Measurements from ENCODE around the gene CASP14. TPM values are rescaled to one million over a fixed set of nuclear protein-coding genes. Genes with fewer than 3 reads are reported as not detected.
"Not testable (repeated sequence)": the region's sequence is repeated elsewhere in the genome, so short reads cannot be mapped to it uniquely, and the experiment has no call there.

Gene CASP14
- total and polyA plus RNA-seq, 2 donors = not detected

DNA sequence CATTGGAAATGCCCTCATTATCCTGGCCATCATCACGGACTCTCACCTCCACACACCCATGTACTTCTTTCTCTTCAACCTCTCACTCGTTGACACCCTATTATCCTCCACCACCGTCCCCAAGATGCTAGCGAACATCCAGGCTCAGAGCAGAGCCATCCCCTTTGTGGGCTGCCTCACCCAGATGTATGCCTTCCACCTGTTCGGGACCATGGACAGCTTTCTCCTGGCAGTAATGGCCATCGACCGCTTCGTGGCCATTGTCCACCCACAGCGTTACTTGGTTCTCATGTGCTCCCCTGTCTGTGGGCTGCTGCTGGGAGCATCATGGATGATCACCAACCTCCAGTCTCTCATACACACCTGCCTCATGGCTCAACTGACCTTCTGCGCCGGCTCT, 37.9 kb downstream of the CASP14 start:
- 81% methylated on average over 11 of the region's 11 CpGs for WGBS
- H3K36me3 ChIP-seq (ENCODE audit: insufficient read depth) = no peaks in the 10 kb centered on the region
- no peak overlapping the region for H3K4me3 ChIP-seq (ENCODE audit: low read depth, low read length)
- no peaks in the 10 kb centered on the region for H3K4me1 ChIP-seq (ENCODE audit: insufficient read depth)
- DNase-seq (ENCODE audit: extremely low spot score) = no peak
- no peak overlapping the region for H3K27ac ChIP-seq (ENCODE audit: low read depth)

DNA sequence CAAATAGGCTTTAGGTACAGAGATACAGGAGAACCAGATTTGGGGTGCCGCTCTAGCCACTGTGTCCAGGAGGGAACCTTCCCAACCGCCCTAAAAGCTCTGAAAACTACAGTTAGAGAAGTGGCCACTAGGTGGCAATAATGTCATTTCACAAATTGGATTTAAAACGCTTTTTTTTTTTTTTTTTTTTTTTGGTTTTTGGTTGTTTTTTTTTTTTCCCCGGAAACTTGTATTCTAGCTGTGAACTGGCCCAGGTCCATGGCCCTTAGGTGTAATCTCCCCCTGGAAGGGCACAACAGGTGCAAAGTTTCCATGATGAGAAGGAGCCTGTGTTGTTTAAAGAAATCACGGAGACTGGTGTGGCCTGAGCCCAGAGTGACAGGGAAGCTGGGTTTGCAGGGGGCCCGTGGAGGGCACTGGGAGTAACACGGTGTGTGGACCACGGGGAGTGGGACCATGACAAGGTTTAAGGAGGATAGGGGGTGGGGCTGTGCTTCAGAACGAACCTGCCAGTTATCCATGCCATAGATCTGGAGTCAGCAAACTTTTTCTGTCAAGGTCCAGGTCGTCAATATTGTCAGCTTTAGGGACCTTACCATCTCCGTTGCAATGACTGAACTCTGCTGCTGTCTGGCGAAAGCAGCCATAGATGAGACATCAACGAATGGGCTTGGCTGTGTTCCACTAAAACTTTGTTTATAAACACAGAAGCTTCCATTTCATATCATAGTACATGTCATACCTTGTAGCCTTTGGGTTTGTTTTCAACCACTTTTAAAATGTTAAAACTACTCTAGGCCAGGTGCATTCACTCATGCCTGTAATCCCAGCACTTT, 42.9 kb downstream of the CASP14 start:
- H3K4me3 ChIP-seq (ENCODE audit: low read depth, low read length) = no peak overlapping the region
- H3K27ac ChIP-seq (ENCODE audit: low read depth) = no peak overlapping the region
- DNase-seq (ENCODE audit: extremely low spot score) = no peak
- H3K36me3 ChIP-seq (ENCODE audit: insufficient read depth) = no peaks in the 10 kb centered on the region
- WGBS = 10% methylated on average over 13 of the region's 13 CpGs
- no peaks in the 10 kb centered on the region for H3K4me1 ChIP-seq (ENCODE audit: insufficient read depth)

DNA sequence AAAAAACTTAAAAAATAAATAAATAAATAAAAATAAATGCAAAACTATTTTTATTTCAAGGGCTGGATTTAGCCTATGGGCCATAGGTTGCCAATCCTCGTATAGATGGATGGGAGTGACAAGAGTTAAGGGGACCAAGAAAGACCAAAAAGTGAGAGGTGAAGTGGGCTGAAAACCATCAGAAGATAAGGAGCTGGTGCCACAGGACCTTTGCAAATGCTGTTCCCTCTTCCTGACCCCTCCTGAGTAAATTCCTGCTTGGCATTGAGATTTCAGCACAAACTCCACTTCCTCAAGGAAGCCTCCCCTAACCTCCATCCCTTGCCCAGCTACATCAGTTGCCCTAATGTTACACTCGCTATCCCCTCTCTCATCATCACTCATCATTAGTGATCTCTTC, 43.7 kb downstream of the CASP14 start:
- Histone ChIP-seq H3K4me3 (ENCODE audit: low read depth, low read length) (no peak overlapping the region), H3K36me3 (ENCODE audit: insufficient read depth) (no peaks in the 10 kb centered on the region), H3K27ac (ENCODE audit: low read depth) (no peak overlapping the region), H3K4me1 (ENCODE audit: insufficient read depth) (no peaks in the 10 kb centered on the region)
- 76% methylated on average over 2 of the region's 2 CpGs for WGBS
- no peak for DNase-seq (ENCODE audit: extremely low spot score)

DNA sequence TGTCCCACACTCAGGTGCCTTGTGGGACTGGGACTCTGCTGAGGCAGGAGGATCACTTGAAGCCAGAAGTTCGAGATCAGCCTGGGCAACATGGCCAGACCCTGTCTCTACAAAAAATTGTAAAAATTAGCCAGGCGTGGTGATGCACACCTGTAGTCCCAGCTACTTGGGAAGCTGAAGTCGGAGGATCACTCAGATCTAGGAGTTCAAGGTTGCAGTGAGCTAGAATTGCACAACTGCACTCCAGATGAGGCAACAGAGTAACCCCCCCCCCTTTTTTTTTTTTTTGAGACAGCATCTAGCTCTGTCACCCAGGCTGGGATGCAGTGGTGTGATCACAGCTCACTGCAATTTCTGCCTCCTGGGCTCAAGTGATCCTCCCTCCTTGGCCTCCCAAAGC, 46.9 kb downstream of the CASP14 start:
- 66% methylated on average over 3 of the region's 3 CpGs for WGBS
- Histone ChIP-seq H3K4me1 (ENCODE audit: insufficient read depth) (no peaks in the 10 kb centered on the region), H3K27ac (ENCODE audit: low read depth) (no peak overlapping the region), H3K4me3 (ENCODE audit: low read depth, low read length) (no peak overlapping the region), H3K36me3 (ENCODE audit: insufficient read depth) (no peaks in the 10 kb centered on the region)
- no peak for DNase-seq (ENCODE audit: extremely low spot score)

DNA sequence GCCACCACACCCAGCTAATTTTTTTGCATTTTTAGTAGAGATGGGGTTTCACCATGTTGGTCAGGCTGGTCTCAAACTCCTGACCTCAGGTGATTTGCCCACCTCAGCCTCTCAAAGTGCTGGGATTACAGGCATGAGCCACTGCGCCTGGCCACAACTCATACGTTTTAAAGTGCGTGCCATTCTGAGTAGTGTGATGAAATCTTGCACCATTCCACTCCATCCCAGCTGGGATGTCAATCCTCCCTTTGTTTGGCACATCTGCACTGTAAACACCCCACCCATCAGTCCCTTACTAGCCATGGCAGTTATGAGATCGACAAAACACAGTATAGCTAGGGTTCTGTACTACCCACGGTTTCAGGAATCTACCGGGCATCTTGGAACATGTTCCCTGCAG, 48.7 kb downstream of the CASP14 start:
- not testable (repeated sequence) for H3K27ac ChIP-seq (ENCODE audit: low read depth)
- 85% methylated on average over 6 of the region's 6 CpGs for WGBS

DNA sequence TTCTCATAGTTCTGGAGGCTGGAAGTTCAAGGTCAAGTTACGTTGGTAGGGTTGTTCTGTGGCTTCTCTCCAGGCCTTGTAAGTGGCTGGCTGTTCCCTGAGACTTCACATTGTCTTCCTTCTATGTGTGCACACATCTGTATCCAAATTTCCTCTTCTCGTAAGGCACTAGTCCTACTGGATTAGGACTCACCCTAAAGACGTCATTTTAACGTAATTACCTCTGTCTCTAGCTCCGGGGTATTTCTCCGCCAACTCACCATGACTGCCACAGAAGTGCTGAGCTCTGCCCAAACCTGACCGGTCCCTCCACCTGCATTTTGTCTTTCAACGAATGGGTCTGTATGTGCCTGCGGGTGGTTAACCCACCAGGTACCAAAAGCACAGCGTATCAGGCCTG, 49.2 kb downstream of the CASP14 start:
- DNase-seq (ENCODE audit: extremely low spot score) = no peak
- no peaks in the 10 kb centered on the region for H3K36me3 ChIP-seq (ENCODE audit: insufficient read depth)
- H3K4me1 ChIP-seq (ENCODE audit: insufficient read depth) = no peaks in the 10 kb centered on the region
- H3K4me3 ChIP-seq (ENCODE audit: low read depth, low read length) = no peak overlapping the region
- H3K27ac ChIP-seq (ENCODE audit: low read depth) = no peak overlapping the region
- 77% methylated on average over 10 of the region's 10 CpGs for WGBS

More for the DNA sequence above, 48.7 kb downstream of the CASP14 start:
- not testable (repeated sequence) for H3K4me1 ChIP-seq (ENCODE audit: insufficient read depth); H3K36me3 ChIP-seq (ENCODE audit: insufficient read depth); DNase-seq (ENCODE audit: extremely low spot score); H3K4me3 ChIP-seq (ENCODE audit: low read depth, low read length)

DNA sequence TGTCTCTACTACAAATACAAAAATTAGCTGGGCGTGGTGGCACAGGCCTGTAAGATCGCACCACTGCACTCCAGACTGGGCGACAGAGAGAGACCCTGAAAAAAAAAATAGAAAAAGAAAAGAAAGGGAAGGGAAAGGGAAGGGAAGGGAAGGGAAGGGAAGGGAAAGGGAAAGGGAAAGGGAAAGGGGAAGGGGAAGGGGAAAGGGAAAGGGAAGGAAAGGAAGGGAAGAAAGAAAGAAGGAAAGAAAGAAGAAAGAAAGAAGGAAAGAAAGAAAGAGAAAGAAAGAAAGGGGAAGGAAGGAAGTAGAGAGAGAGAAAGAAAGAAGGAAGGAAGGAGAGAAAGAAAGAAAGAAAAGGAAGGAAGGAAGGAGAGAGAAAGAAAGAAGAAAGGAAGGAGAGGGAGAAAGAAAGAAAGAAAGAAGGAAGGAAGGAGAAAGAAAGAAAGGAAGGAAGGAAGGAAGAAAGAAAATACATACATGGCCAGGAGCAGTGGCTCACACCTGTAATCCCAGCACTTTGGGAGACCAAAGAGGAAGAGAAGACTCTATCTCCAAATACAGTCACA, 49.8 kb downstream of the CASP14 start:
- H3K27ac ChIP-seq (ENCODE audit: low read depth) = no peak overlapping the region
- H3K36me3 ChIP-seq (ENCODE audit: insufficient read depth) = no peaks in the 10 kb centered on the region
- no peak overlapping the region for H3K4me3 ChIP-seq (ENCODE audit: low read depth, low read length)
- DNase-seq (ENCODE audit: extremely low spot score) = no peak
- no peaks in the 10 kb centered on the region for H3K4me1 ChIP-seq (ENCODE audit: insufficient read depth)
- WGBS = 88% methylated on average over 3 of the region's 3 CpGs

DNA sequence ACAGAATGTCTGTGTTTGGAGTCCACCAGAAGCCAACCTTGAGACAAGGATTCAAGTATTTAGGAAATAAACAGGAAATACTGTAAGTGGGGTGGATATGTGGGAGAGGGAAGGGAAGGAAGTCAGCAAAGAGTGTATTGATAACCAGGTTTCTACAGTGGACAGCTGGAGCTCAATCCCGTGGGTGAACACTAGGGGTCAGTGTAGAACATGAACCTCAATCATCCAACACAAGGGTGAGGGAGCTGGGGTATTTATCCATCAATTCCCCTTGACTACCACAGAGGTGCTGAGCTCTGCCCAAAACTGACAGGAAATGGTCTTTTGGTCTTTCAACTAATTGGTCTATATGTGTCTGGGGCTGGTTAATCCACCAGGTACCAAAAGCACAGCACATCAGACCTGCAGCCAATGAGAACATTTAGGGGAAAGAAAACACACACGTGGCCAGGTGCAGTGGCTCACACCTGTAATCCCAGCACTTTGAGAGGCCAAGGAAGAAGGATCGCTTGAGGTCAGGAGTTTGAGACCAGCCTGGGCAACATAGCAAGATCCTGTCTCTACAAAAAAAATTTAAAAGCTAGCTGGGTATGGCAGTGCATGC, 52.3 kb downstream of the CASP14 start:
- 69% methylated on average over 3 of the region's 3 CpGs for WGBS
- no peaks in the 10 kb centered on the region for H3K4me1 ChIP-seq (ENCODE audit: insufficient read depth)
- H3K36me3 ChIP-seq (ENCODE audit: insufficient read depth) = no peaks in the 10 kb centered on the region
- H3K4me3 ChIP-seq (ENCODE audit: low read depth, low read length) = no peak overlapping the region
- DNase-seq (ENCODE audit: extremely low spot score) = no peak
- H3K27ac ChIP-seq (ENCODE audit: low read depth) = no peak overlapping the region

DNA sequence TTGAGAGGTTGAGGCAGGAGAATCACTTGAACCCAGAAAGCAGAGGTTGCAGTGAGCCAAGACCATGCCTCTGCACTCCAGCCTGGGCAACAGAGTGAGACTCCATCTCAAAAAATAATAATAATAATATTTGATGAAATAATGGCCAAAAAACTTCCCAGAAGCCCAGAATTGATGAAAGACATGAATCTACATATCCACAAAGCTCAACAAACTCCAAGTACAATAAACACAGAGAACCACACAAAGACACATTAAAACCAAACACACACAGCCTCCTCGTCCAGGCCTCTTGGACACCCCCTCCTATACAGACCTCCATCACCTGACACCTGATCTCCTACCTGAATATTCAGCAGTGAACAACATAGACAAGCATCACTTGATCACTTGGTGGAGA, 54.7 kb downstream of the CASP14 start:
- H3K36me3 ChIP-seq (ENCODE audit: insufficient read depth) = no peaks in the 10 kb centered on the region
- H3K4me3 ChIP-seq (ENCODE audit: low read depth, low read length) = no peak overlapping the region
- H3K27ac ChIP-seq (ENCODE audit: low read depth) = no peak overlapping the region
- 91% methylated on average over 1 of the region's 1 CpG for WGBS
- no peaks in the 10 kb centered on the region for H3K4me1 ChIP-seq (ENCODE audit: insufficient read depth)
- DNase-seq (ENCODE audit: extremely low spot score) = no peak

DNA sequence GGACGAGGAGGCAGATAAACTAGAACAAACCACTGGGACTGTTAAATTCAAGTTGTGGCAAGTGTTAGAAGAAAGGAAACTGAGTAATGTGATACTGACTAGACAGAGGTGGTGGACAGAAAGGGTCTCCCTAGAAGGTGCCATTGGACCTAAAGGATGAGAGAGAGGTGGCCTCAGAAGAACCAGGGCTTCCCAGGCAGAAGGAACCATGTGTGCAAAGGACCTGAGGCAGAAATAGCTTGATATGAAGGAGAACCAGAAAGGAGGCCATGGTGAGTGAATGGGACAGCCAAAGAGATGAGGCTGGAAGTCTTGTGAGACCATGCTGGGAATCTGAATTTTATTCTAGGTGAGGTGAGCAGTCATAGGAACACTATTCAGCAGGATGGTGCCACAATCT, 55.1 kb downstream of the CASP14 start:
- 75% methylated on average over 1 of the region's 1 CpG for WGBS
- no peak for DNase-seq (ENCODE audit: extremely low spot score)
- H3K4me3 ChIP-seq (ENCODE audit: low read depth, low read length) = no peak overlapping the region
- no peaks in the 10 kb centered on the region for H3K4me1 ChIP-seq (ENCODE audit: insufficient read depth)
- H3K36me3 ChIP-seq (ENCODE audit: insufficient read depth) = no peaks in the 10 kb centered on the region
- no peak overlapping the region for H3K27ac ChIP-seq (ENCODE audit: low read depth)

DNA sequence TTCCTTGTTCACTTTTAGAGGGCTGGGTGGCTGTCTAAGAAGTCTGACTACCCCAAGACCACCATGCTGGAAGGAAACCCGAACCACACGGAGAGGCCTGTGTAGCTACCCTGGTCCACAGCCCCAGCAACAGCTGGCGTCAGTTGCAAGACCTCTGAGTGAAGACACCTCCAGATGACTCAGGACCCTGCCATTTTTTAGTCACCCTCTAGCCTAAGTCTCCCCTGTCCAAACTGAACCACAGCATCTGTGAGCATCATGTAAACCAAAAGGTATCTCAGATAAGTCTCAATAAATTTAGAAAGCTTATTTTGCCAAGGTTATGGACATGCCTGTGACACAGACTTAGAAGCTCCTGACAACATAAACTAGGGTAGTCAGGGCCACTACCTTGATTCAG, 55.8 kb downstream of the CASP14 start:
- no peak for DNase-seq (ENCODE audit: extremely low spot score)
- H3K27ac ChIP-seq (ENCODE audit: low read depth) = no peak overlapping the region
- whole genome bisulfite sequencing = 94% methylated on average over 3 of the region's 3 CpGs
- no peaks in the 10 kb centered on the region for H3K4me1 ChIP-seq (ENCODE audit: insufficient read depth)
- no peaks in the 10 kb centered on the region for H3K36me3 ChIP-seq (ENCODE audit: insufficient read depth)
- H3K4me3 ChIP-seq (ENCODE audit: low read depth, low read length) = no peak overlapping the region

DNA sequence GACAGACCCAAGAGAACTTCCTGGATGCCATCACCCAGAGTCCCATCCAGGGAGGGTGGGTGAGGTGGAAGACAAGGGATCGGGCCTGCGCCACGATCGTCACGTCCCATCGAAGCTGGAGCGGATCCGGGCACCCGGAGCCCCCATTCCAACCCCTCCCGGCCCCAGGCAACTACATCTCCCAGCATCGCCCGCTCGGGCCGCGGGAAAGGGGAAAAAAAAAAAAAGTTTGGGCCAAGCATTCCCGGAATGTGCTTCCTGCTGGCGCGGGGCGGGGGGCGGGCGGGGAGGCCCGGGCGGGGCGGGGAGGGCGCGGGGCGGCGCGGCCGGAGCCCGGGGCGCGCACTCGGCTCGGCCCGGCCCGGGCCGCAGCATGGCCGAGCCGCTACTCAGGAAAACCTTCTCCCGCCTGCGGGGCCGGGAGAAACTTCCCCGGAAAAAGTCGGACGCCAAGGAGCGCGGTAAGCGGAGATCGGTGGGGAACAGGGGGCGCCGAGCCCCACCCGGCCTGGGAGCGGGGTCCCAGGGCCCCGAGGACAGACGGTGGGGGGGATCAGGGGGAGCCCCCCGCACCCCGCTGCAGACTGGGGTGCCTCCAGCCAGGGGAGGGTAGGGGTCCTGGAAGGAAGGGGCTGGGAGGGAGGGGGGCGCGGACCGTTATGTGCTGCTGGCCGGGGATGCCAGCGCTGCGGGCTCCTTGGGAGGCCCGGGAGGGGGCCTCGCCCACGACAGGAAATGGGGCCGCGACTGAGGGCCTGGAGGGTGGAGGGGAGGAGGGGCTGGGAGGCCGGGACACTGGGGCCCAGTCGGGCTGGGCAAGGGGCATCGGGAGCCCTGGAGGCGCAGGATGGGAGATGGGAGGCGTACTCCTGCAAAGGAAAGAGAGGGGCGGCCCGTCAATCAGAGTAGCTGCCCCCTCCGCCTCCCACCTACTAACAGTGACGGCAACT, 58.1 kb downstream of the CASP14 start, which contains the start of gene SYDE1:
Gene SYDE1, plus strand, starts transcription at position 341 of the 950 bp plus-strand sequence. Its CDS starts 33 bp downstream, at position 374.
- no peaks in the 10 kb centered on the region for H3K36me3 ChIP-seq (ENCODE audit: insufficient read depth)
- WGBS = 1% methylated on average over 78 of the region's 78 CpGs
- H3K27ac ChIP-seq (ENCODE audit: low read depth) = peak within 1 kb of the TSS; percentile 59
- H3K4me3 ChIP-seq (ENCODE audit: low read depth, low read length) = peak within 1 kb of the TSS; percentile 90
- DNase-seq (ENCODE audit: extremely low spot score) = no peak
- H3K4me1 ChIP-seq (ENCODE audit: insufficient read depth) = no peaks in the 10 kb centered on the region

Measured in urinary bladder (tissue), 4 donors.